K562 (cell line): ENCODE measurements around the gene SCRN1. TPM values are rescaled to one million over a fixed set of nuclear protein-coding genes. Genes with fewer than 3 reads are reported as not detected.

Source experiments
- CHD1 ChIP-seq: fragments of 200-600 bp; sonication (generic); IDR thresholded peaks from one replicate; pipeline ENCODE4 v1.6.1; 2012; ENCODE audit warnings: mild to moderate bottlenecking, moderate library complexity, low read length, inconsistent platforms
- GTF2E2 ChIP-seq: fragments of 200-800 bp; sonication (Bioruptor generic); IDR thresholded peaks from 2 replicates; pipeline ENCODE4 v1.6.1; 2016; ENCODE audit warnings: missing genetic modification characterization, missing compliant biosample characterization
- HMGXB4 ChIP-seq: sonication (generic); formaldehyde crosslinking; IDR thresholded peaks from 2 replicates; pipeline ENCODE4 v1.8.1; 2023; ENCODE audit warnings: mild to moderate bottlenecking, missing genetic modification reagents
- MGA ChIP-seq: fragments of 450-650 bp; IDR thresholded peaks from 2 replicates; pipeline ENCODE4 v1.6.1; 2016; ENCODE audit warnings: mild to moderate bottlenecking, moderate library complexity
- ZFP91 ChIP-seq: sonication (generic); formaldehyde crosslinking; IDR thresholded peaks from 2 replicates; pipeline ENCODE4 v1.8.0; 2022; ENCODE audit warnings: mild to moderate bottlenecking, missing genetic modification reagents
- polyA plus RNA-seq, 8 experiments: library from polyadenylated mRNA; depleted of rRNA in 4 of 8; stranded (reverse) in 5 of 8; unstranded in 3 of 8; fragments of >200 nt; fragmentation: Nextera tagmentation in 2 of 8; fragmentation: Illumina TruSeq in 1 of 8; extraction: Ambion mirVana in 2 of 8; extraction: Trizol in 1 of 8; gene quantifications; 2 replicates each; pipeline versions ENCODE4 v1.2.1 to v1.2.3, GENCODE V29; 2011 to 2014; ENCODE audit warnings: inconsistent platforms in 1 of 8, missing spikeins in 1 of 8
- total RNA-seq, 7 experiments: library from RNA; depleted of rRNA in 6 of 7; stranded (reverse); fragments of >200 nt in 6 of 7; fragmentation: Illumina TruSeq in 2 of 7; extraction: Trizol in 2 of 7; gene quantifications; 2 replicates each; pipeline versions ENCODE4 v1.2.1 to v1.2.3, GENCODE V29; 2011 to 2021; ENCODE audit warnings: low replicate concordance in 1 of 7

The SCRN1 gene
- total and polyA plus RNA-seq, 9 of the 15 experiments (the other 6 are each of a cell fraction or from before 2014, with no cell fraction given) = 0.13 to 1.4 (median 0.20) TPM

- TF ChIP-seq HMGXB4 (CRISPR knock-in tag) = no peak
- no peak for TF ChIP-seq CHD1
- TF ChIP-seq ZFP91 (CRISPR knock-in tag) = no peak
- TF ChIP-seq GTF2E2 (tag) = no peak
- 0 out of 2 replicates have a peak, but pooled peaks have one; percentile 15 for TF ChIP-seq MGA
Measured at GRCh38 chr7:30028749-30029635, 39.4 kb upstream of the SCRN1 start (continued).
